ENCODE measurements around the gene SEPSECS.

GRCh38 chr4:25117274-25117673, 43.0 kb downstream of the SEPSECS start:
- TF ChIP-seq CTCF (IDR thresholded peaks at IDR 0.05) (no peak), POLR2A (IDR thresholded peaks at IDR 0.05) (no peak), EP300 (IDR thresholded peaks at IDR 0.05) (no peak)
